Breast epithelium (tissue), 4 donors: Measurements from ENCODE around the gene PCDH15. TPM values are rescaled to one million over a fixed set of nuclear protein-coding genes. Genes with fewer than 3 reads are reported as not detected.

Experiments
- DNase-seq, 2 donors: peaks; one replicate each; pipeline ENCODE4 v3.0.0-alpha.2; 2019; ENCODE audit warnings: low spot score in 2 of 2
- H3K27ac ChIP-seq, 2 donors: fragments of 200-600 bp; sonication (generic) in 1 of 2; one replicate each; pipeline ENCODE4 v1.5.1; 2016 to 2019; ENCODE audit warnings: mild to moderate bottlenecking in 1 of 2
- H3K27me3 ChIP-seq, 2 donors: fragments of 200-600 bp; sonication (generic) in 1 of 2; one replicate each; pipeline versions ENCODE4 v1.5.1 to v1.6.0; 2017 to 2019; ENCODE audit warnings: control low read depth in 1 of 2, mild to moderate bottlenecking in 1 of 2
- H3K36me3 ChIP-seq: fragments of 200-600 bp; one replicate; pipeline ENCODE4 v1.5.1; 2019
- H3K4me1 ChIP-seq, 2 donors: fragments of 200-600 bp; sonication (generic); one replicate each; pipeline ENCODE4 v1.5.1; 2016 to 2019; ENCODE audit warnings: control low read depth in 1 of 2
- H3K4me3 ChIP-seq, 3 donors: fragments of 200-600 bp; sonication (generic); 1 replicate in 2 of 3; 2 replicates in 1 of 3; pipeline ENCODE4 v1.5.1; 2016 to 2019; ENCODE audit warnings: mild to moderate bottlenecking in 3 of 3, moderate library complexity in 2 of 3
- H3K9me3 ChIP-seq, 2 donors: fragments of 200-600 bp; sonication (generic) in 1 of 2; one replicate each; pipeline ENCODE4 v1.5.1; 2016 to 2019; ENCODE audit warnings: control low read depth in 1 of 2
- CTCF ChIP-seq, 3 donors: fragments of 450-650 bp; IDR thresholded peaks; one replicate each; pipeline ENCODE4 v1.5.1; 2016 to 2017; ENCODE audit warnings: antibody characterized with exemption in 3 of 3, mild to moderate bottlenecking in 3 of 3, moderate library complexity in 3 of 3
- POLR2A ChIP-seq: fragments of 450-650 bp; IDR thresholded peaks from one replicate; pipeline ENCODE4 v1.6.1; 2016; ENCODE audit warnings: antibody characterized with exemption, mild to moderate bottlenecking, moderate library complexity
- POLR2AphosphoS5 ChIP-seq, 3 donors: sonication (generic); formaldehyde crosslinking; IDR thresholded peaks; one replicate each; pipeline ENCODE4 v1.6.1; 2017; ENCODE audit warnings: antibody characterized with exemption in 3 of 3
- intact Hi-C: fragments of 100-400 bp; cut with DNase I; formaldehyde crosslinking; loops from one replicate; pipeline ENCODE4 v1.15.1; 2023; ENCODE audit warnings: low total_unique reads
- total RNA-seq, 3 donors: library from RNA; depleted of rRNA; stranded (reverse); fragments of >200 nt; gene quantifications; one replicate each; pipeline ENCODE4 v1.1.0, GENCODE V29; 2016

Gene PCDH15
- total RNA-seq, 3 donors from 2014 or later, result not detected

GRCh38 chr10:54002077-54002476 lies 799.0 kb downstream of the PCDH15 start:
- no peak overlapping the region for H3K27ac ChIP-seq
- intact Hi-C loops, result no loop called here
- H3K4me3 ChIP-seq, result no peak overlapping the region
- H3K36me3 ChIP-seq, result no peaks in the 10 kb centered on the region
- H3K27me3 ChIP-seq, result no peaks in the 10 kb centered on the region
- DNase-seq, result no peak
- H3K4me1 ChIP-seq, result no peaks in the 10 kb centered on the region
- TF ChIP-seq CTCF (IDR thresholded peaks at IDR 0.05) (no peak), POLR2A (no peak), POLR2AphosphoS5 (IDR thresholded peaks at IDR 0.05) (no peak)
- H3K9me3 ChIP-seq, result no peaks in the 10 kb centered on the region

- Histone ChIP-seq H3K27ac (no peak overlapping the region), H3K9me3 (no peaks in the 10 kb centered on the region), H3K36me3 (no peaks in the 10 kb centered on the region), H3K27me3 (no peaks in the 10 kb centered on the region), H3K4me3 (no peak overlapping the region), H3K4me1 (no peaks in the 10 kb centered on the region)
- DNase-seq, result no peak
- intact Hi-C loops, result no loop called here
- no peak for TF ChIP-seq POLR2AphosphoS5 (IDR thresholded peaks at IDR 0.05)
- TF ChIP-seq CTCF (IDR thresholded peaks at IDR 0.05), result no peak
- no peak for TF ChIP-seq POLR2A
These were observed 803.1 kb downstream of the PCDH15 start for GRCh38 chr10:53997953-53998352.

GRCh38 chr10:53990799-53991238 lies 810.2 kb downstream of the PCDH15 start:
- Histone ChIP-seq H3K4me1 (no peaks in the 10 kb centered on the region), H3K4me3 (no peak overlapping the region), H3K36me3 (no peaks in the 10 kb centered on the region), H3K27ac (no peak overlapping the region), H3K27me3 (no peaks in the 10 kb centered on the region), H3K9me3 (peaks cover 0 to 7% of the 10 kb centered on the region in 2 donors)
- intact Hi-C loops, result no loop called here
- TF ChIP-seq POLR2A, result no peak
- TF ChIP-seq CTCF (IDR thresholded peaks at IDR 0.05), result no peak
- TF ChIP-seq POLR2AphosphoS5 (IDR thresholded peaks at IDR 0.05), result no peak
- no peak for DNase-seq

- intact Hi-C loops, result no loop called here
- H3K4me1 ChIP-seq, result no peaks in the 10 kb centered on the region
These were observed 817.6 kb downstream of the PCDH15 start for GRCh38 chr10:53983431-53983830.

GRCh38 chr10:53980210-53980609 lies 820.8 kb downstream of the PCDH15 start:
- Histone ChIP-seq H3K27me3 (no peaks in the 10 kb centered on the region), H3K36me3 (no peaks in the 10 kb centered on the region), H3K4me1 (no peaks in the 10 kb centered on the region), H3K4me3 (no peak overlapping the region), H3K27ac (no peak overlapping the region), H3K9me3 (no peaks in the 10 kb centered on the region)
- intact Hi-C loops, result no loop called here
- no peak for DNase-seq
- TF ChIP-seq POLR2A (no peak), CTCF (IDR thresholded peaks at IDR 0.05) (no peak), POLR2AphosphoS5 (IDR thresholded peaks at IDR 0.05) (no peak)

More at GRCh38 chr10:53983431-53983830, 817.6 kb downstream of the PCDH15 start:
- no peaks in the 10 kb centered on the region for H3K9me3 ChIP-seq
- no peak for TF ChIP-seq POLR2A
- no peak for TF ChIP-seq POLR2AphosphoS5 (IDR thresholded peaks at IDR 0.05)
- TF ChIP-seq CTCF (IDR thresholded peaks at IDR 0.05), result no peak
- DNase-seq, result no peak
- H3K36me3 ChIP-seq, result no peaks in the 10 kb centered on the region
- no peaks in the 10 kb centered on the region for H3K27me3 ChIP-seq
- H3K27ac ChIP-seq, result no peak overlapping the region
- H3K4me3 ChIP-seq, result no peak overlapping the region
